ENCODE data around the gene DIP2C. TPM values are rescaled to one million over a fixed set of nuclear protein-coding genes. Genes with fewer than 3 reads are reported as not detected.

Gene DIP2C
- total RNA-seq, 2 donors from 2014 or later = 9.6 to 11.9 TPM

DNA sequence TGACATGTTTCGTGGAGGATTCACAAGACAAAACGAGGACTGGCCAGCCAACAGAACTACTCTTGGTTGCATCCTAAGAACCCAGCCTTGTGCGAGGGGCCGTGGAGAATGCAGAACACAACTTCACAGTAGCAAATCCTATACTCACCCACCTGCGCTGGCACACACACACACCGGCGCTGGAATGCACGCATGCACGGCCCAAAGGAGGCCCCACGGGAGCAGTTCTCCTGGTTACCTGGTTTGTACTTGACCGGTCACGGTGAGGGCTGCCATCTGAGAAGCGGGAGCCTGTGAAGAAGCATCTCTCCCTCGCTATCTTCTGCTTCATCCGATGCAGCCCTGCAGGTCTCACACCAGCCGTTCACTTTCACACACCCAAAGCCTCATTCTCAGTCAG is 416.4 kb downstream of the DIP2C start:
- no peak for DNase-seq
- Histone ChIP-seq H3K27ac (no peak overlapping the region), H3K9me3 (no peaks in the 10 kb centered on the region), H3K27me3 (no peaks in the 10 kb centered on the region), H3K36me3 (replicated peaks in 1 of 2; ENCODE audit: insufficient read depth in 1 of 2, low read depth in 2 of 2) (peaks cover 0 to 2% of the 10 kb centered on the region in 2 donors), H3K4me1 (no peaks in the 10 kb centered on the region), H3K4me3 (no peak overlapping the region)
- ATAC-seq = no peak
- intact Hi-C loops (cut with DNase I) = no loop called here
- no peak for TF ChIP-seq POLR2A (IDR thresholded peaks at IDR 0.05)
- TF ChIP-seq, protein P1, sequence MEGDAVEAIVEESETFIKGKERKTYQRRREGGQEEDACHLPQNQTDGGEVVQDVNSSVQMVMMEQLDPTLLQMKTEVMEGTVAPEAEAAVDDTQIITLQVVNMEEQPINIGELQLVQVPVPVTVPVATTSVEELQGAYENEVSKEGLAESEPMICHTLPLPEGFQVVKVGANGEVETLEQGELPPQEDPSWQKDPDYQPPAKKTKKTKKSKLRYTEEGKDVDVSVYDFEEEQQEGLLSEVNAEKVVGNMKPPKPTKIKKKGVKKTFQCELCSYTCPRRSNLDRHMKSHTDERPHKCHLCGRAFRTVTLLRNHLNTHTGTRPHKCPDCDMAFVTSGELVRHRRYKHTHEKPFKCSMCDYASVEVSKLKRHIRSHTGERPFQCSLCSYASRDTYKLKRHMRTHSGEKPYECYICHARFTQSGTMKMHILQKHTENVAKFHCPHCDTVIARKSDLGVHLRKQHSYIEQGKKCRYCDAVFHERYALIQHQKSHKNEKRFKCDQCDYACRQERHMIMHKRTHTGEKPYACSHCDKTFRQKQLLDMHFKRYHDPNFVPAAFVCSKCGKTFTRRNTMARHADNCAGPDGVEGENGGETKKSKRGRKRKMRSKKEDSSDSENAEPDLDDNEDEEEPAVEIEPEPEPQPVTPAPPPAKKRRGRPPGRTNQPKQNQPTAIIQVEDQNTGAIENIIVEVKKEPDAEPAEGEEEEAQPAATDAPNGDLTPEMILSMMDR (IDR thresholded peaks at IDR 0.05) = no peak
- WGBS, 2 donors = 94 to 96% methylated on average over 15 to 16 of the region's 16 CpGs

DNA sequence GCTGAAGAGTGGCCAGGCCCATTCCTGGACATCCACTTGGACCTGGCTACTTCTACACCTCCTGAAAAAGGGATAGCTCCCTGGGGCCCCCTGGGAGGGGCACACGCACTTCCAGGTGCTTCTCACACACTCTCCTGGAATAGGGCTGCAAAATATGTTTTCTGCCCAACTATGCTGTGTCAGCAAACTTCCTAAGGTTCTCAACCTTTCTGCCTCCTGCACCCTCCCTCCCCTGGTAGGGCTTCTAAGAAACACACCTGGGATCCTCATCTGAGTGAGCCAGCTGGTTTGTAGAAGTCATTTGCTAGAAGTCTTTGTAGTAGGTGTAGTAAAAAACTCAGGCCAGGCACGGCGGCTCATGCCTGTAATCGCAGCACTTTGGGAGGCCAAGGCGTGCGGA is 417.7 kb downstream of the DIP2C start:
- 95 to 100% methylated on average over 6 of the region's 6 CpGs for WGBS, 2 donors
- H3K27ac ChIP-seq = no peak overlapping the region

DNA sequence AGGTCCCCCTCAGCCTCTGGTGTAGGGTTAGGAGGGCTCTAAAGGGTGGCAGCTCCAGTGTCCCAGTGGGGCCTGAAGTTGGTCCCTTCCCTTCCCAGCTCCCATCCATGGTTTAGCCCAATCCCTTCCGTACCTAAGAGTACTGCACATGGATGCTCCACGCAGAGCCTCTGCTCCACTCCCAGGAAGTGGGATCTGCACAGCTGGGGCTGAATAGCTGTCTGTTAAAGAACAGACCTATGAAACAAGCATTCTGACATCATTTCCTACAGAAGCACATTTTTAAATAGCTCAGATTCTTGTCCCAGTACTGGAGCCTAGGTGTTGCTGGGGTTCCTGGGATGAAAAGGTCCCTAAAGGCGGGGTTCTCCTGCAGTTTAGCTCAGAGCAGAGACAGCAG is 418.3 kb downstream of the DIP2C start:
- H3K27ac ChIP-seq = no peak overlapping the region
- WGBS, 2 donors = 88 to 96% methylated on average over 3 of the region's 3 CpGs
- no peaks in the 10 kb centered on the region for H3K27me3 ChIP-seq
- peaks cover 6% of the 10 kb centered on the region for H3K4me1 ChIP-seq
- no peaks in the 10 kb centered on the region for H3K9me3 ChIP-seq
- TF ChIP-seq, protein P1 (IDR thresholded peaks at IDR 0.05) = no peak
- TF ChIP-seq POLR2A (IDR thresholded peaks at IDR 0.05) = no peak
- intact Hi-C loops (cut with DNase I) = no loop called here
- no peaks in the 10 kb centered on the region for H3K36me3 ChIP-seq (replicated peaks in 1 of 2; ENCODE audit: insufficient read depth in 1 of 2, low read depth in 2 of 2)
- ATAC-seq (no peak), DNase-seq (no peak)
- no peak overlapping the region for H3K4me3 ChIP-seq

More for the DNA sequence above, 417.7 kb downstream of the DIP2C start:
- Histone ChIP-seq H3K4me3 (no peak overlapping the region), H3K36me3 (replicated peaks in 1 of 2; ENCODE audit: insufficient read depth in 1 of 2, low read depth in 2 of 2) (peaks cover 0 to 1% of the 10 kb centered on the region in 2 donors), H3K9me3 (no peaks in the 10 kb centered on the region), H3K27me3 (no peaks in the 10 kb centered on the region), H3K4me1 (peaks cover 6% of the 10 kb centered on the region)
- intact Hi-C loops (cut with DNase I) = no loop called here
- ATAC-seq (no peak), DNase-seq (no peak)
- TF ChIP-seq, protein P1 (IDR thresholded peaks at IDR 0.05) = no peak
- no peak for TF ChIP-seq POLR2A (IDR thresholded peaks at IDR 0.05)

DNA sequence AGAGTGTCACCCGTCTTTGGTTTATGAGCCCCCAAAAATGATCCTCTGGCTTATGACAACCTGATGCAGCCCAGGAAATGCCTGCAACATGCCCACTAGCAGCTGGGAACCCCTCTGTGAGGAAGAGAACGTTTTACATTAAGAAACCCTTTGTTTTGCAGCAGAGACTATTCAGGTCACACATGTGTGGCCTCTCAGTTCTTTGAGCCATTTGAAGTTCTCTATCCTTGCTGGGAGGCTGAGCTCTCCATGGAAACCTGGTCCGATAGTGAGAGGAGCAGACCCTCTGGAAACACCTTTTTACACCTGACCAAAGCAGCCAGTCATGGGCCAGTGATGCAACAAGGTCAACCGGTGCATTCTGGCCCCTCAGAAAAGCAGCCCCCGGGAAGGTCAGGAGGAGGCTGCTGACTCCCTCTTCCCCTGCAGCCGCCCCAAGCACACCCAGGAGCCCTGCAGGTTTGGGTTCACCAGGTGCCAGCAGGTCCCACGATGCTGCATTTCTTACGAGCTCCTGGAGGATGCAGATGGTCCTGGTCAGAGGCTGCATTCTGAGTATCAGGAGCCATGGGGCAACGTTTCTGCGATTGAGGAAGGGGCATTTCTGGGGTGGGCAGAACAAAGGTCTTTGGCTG is 419.9 kb downstream of the DIP2C start:
- no peak for DNase-seq
- Histone ChIP-seq H3K4me3 (no peak overlapping the region), H3K27me3 (no peaks in the 10 kb centered on the region), H3K4me1 (peaks cover 6% of the 10 kb centered on the region), H3K36me3 (replicated peaks in 1 of 2; ENCODE audit: insufficient read depth in 1 of 2, low read depth in 2 of 2) (no peaks in the 10 kb centered on the region), H3K9me3 (no peaks in the 10 kb centered on the region), H3K27ac (no peak overlapping the region)
- intact Hi-C loops (cut with DNase I) = no loop called here
- no peak for ATAC-seq
- 68 to 74% methylated on average over 7 to 10 of the region's 10 CpGs for WGBS, 2 donors
- no peak for TF ChIP-seq POLR2A (IDR thresholded peaks at IDR 0.05)
- TF ChIP-seq, protein P1 (IDR thresholded peaks at IDR 0.05) = no peak

DNA sequence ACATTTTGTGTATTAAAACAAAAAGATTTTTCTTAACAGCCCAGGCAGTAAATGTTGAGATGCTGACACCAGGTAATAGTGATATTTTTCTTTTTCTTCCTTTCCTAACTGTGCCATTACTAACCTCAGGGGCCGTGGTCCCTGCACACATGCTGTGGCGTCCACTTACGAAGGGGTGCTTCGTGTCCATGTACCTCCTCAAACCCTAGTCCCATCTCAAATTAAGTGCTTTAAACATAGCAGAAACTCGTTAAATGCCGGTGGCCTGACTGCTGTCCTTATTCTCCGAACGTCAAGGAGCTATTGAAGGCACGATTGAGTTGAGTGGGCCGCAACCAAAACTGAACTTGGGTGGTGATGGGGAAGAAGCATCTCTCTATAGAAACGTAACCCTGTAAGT is 421.8 kb downstream of the DIP2C start:
- 91 to 92% methylated on average over 11 of the region's 11 CpGs for WGBS, 2 donors
- no peaks in the 10 kb centered on the region for H3K9me3 ChIP-seq
- intact Hi-C loops (cut with DNase I) = no loop called here
- no peak overlapping the region for H3K4me3 ChIP-seq
- H3K4me1 ChIP-seq = peaks cover 6% of the 10 kb centered on the region
- no peak overlapping the region for H3K27ac ChIP-seq
- H3K36me3 ChIP-seq (replicated peaks in 1 of 2; ENCODE audit: insufficient read depth in 1 of 2, low read depth in 2 of 2) = no peaks in the 10 kb centered on the region
- no peak for ATAC-seq
- DNase-seq = no peak
- H3K27me3 ChIP-seq = no peaks in the 10 kb centered on the region
- no peak for TF ChIP-seq POLR2A (IDR thresholded peaks at IDR 0.05)
- TF ChIP-seq, protein P1 (IDR thresholded peaks at IDR 0.05) = no peak
